Measurements from ENCODE around the gene PRKN.

DNA sequence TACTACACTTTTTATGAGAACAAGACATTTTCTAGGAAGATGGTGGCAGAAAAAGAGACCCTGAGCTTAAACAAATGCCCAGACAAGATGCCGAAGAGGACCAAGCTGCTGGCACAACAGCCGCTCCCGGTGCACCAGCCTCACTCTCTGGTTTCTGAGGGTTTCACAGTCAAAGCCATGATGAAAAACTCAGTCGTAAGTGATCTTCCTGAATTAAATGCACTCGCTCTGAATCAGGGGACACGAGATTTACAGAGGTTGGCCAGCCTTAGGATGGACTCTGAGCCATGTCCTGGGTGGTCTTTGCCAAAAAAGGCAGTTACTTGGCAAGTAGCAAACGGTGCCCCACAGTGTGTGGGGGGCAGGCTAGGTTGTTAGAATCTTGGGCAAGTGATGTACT lies 631 bp upstream of the PRKN start:
- TF ChIP-seq, protein P1, sequence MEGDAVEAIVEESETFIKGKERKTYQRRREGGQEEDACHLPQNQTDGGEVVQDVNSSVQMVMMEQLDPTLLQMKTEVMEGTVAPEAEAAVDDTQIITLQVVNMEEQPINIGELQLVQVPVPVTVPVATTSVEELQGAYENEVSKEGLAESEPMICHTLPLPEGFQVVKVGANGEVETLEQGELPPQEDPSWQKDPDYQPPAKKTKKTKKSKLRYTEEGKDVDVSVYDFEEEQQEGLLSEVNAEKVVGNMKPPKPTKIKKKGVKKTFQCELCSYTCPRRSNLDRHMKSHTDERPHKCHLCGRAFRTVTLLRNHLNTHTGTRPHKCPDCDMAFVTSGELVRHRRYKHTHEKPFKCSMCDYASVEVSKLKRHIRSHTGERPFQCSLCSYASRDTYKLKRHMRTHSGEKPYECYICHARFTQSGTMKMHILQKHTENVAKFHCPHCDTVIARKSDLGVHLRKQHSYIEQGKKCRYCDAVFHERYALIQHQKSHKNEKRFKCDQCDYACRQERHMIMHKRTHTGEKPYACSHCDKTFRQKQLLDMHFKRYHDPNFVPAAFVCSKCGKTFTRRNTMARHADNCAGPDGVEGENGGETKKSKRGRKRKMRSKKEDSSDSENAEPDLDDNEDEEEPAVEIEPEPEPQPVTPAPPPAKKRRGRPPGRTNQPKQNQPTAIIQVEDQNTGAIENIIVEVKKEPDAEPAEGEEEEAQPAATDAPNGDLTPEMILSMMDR (IDR thresholded peaks at IDR 0.05; ENCODE audit: poor library complexity) = no peak
- TF ChIP-seq EZH2phosphoT487 (IDR thresholded peaks at IDR 0.05; ENCODE audit: low read depth, severe bottlenecking, unreplicated experiment) = no peak
